ENCODE data around the gene ATP1A1.

DNA sequence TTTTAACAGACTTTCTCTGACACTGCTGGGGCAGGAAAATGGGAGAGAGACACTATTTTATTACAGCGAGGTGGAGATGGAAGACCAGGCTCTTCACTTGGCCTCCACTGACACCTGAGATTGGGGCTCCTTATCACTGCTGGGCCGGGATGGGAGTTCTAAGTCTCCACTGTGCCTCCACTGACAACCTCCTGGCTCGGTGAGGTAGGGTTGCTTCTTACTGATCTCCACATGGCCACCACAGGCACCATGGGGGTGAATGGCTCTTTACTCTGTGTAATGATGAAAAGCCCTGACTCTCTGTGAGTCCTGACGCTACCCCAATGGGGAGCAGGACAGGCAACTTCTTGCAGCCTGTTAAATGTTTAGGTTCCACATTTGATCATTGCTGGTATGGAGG, 67.7 kb downstream of the ATP1A1 start:
- TF ChIP-seq CTCF (IDR thresholded peaks at IDR 0.05; ENCODE audit: insufficient read depth, low read length, poor library complexity, severe bottlenecking) (no peak), EZH2phosphoT487 (conservative IDR thresholded peaks at IDR 0.05; ENCODE audit: low read length) (no peak)
